DND-41 (cell line): ENCODE data around the gene ACSL3.
"Not testable (repeated sequence)": the region's sequence is repeated elsewhere in the genome, so short reads cannot be mapped to it uniquely, and the experiment has no call there.

ENCODE experiments used
- ATAC-seq: fragments of 200-7000 bp; cut with Tn5 transposase; 3 replicates; pipeline ENCODE4 v1.9.1; 2021; ENCODE audit warnings: low read depth; ENCODE audit not compliant: insufficient read depth
- DNase-seq: peaks from one replicate; pipeline ENCODE4 v3.0.0-alpha.2; 2020
- H2AFZ ChIP-seq: 2 replicates; pipeline ENCODE4 v1.6.0; 2012; ENCODE audit warnings: low read depth, low read length
- H3K27ac ChIP-seq: 2 replicates; pipeline ENCODE4 v1.5.1; 2012; ENCODE audit warnings: low read length, inconsistent platforms
- H3K27me3 ChIP-seq: fragments of 200-600 bp; sonication (generic); 2 replicates; pipeline ENCODE4 v1.6.0; 2012; ENCODE audit warnings: low read length, mild to moderate bottlenecking, inconsistent platforms; ENCODE audit not compliant: insufficient read depth, poor library complexity
- H3K36me3 ChIP-seq: 2 replicates; pipeline ENCODE4 v1.5.1; 2012; ENCODE audit warnings: low read length, inconsistent platforms; ENCODE audit not compliant: insufficient read depth
- H3K4me1 ChIP-seq: 2 replicates; pipeline ENCODE4 v1.5.1; 2012; ENCODE audit warnings: mild to moderate bottlenecking, low read length; ENCODE audit not compliant: insufficient read depth
- H3K4me2 ChIP-seq: 2 replicates; pipeline ENCODE4 v1.6.0; 2012; ENCODE audit warnings: mild to moderate bottlenecking, moderate library complexity, low read length, inconsistent platforms; ENCODE audit not compliant: insufficient read depth
- H3K4me3 ChIP-seq, 2 experiments: fragments of 200-600 bp in 1 of 2; shearing (Covaris generic) in 1 of 2; 2 replicates each; pipeline ENCODE4 v1.5.1; 2012 to 2016; ENCODE audit warnings: inconsistent platforms in 2 of 2, low read length in 2 of 2, mild to moderate bottlenecking in 2 of 2, low read depth in 1 of 2, moderate library complexity in 1 of 2
- H3K79me2 ChIP-seq: 2 replicates; pipeline ENCODE4 v1.6.0; 2012; ENCODE audit warnings: low read length, inconsistent platforms; ENCODE audit not compliant: insufficient read depth
- H3K9ac ChIP-seq: 2 replicates; pipeline ENCODE4 v1.6.0; 2012; ENCODE audit warnings: low read depth, mild to moderate bottlenecking, inconsistent platforms, low read length, moderate library complexity
- H3K9me3 ChIP-seq: 2 replicates; pipeline ENCODE4 v1.5.1; 2012; ENCODE audit warnings: low read length, moderate library complexity, mild to moderate bottlenecking, inconsistent platforms; ENCODE audit not compliant: insufficient read depth, severe bottlenecking
- H4K20me1 ChIP-seq: 2 replicates; pipeline ENCODE4 v1.6.0; 2012; ENCODE audit warnings: low read length; ENCODE audit not compliant: insufficient read depth
- CTCF ChIP-seq: IDR thresholded peaks from 2 replicates; pipeline ENCODE4 v1.5.1; 2012; ENCODE audit warnings: borderline replicate concordance, low read length, moderate library complexity, mild to moderate bottlenecking; ENCODE audit not compliant: poor library complexity, severe bottlenecking; ENCODE audit errors: extremely low read depth
- EZH2 ChIP-seq: IDR thresholded peaks from 3 replicates; pipeline ENCODE4 v1.6.1; 2012; ENCODE audit warnings: borderline replicate concordance, low read depth, mild to moderate bottlenecking, moderate library complexity, low read length, inconsistent platforms; ENCODE audit not compliant: severe bottlenecking

Gene ACSL3

GRCh38 chr2:222915092-222915957 lies 54.5 kb downstream of the ACSL3 start:
- Histone ChIP-seq H3K9ac (no peak overlapping the region), H3K36me3 (peaks cover 52% of the 10 kb centered on the region), H3K9me3 (no peaks in the 10 kb centered on the region), H2AFZ (no peak overlapping the region), H3K79me2 (peaks cover 55% of the 10 kb centered on the region), H3K4me3 (no peak overlapping the region), H3K27ac (no peak overlapping the region), H3K4me1 (no peaks in the 10 kb centered on the region), H3K4me2 (no peak overlapping the region), H3K27me3 (no peaks in the 10 kb centered on the region), H4K20me1 (peaks cover 13% of the 10 kb centered on the region; the same call in 1 of the 2 replicates)
- DNase-seq (no peak), ATAC-seq (no peak)
- TF ChIP-seq EZH2: no peak
- TF ChIP-seq CTCF: peak; percentile 62

- no peak for ATAC-seq
- TF ChIP-seq EZH2: no peak
- peak; percentile 33 for TF ChIP-seq CTCF
- H4K20me1 ChIP-seq: peaks cover 13% of the 10 kb centered on the region; the same call in 1 of the 2 replicates
- H3K4me3 ChIP-seq: no peak overlapping the region
- peaks cover 55% of the 10 kb centered on the region for H3K36me3 ChIP-seq
- no peaks in the 10 kb centered on the region for H3K4me1 ChIP-seq
- H3K9ac ChIP-seq: no peak overlapping the region
- no peaks in the 10 kb centered on the region for H3K27me3 ChIP-seq
- no peaks in the 10 kb centered on the region for H3K9me3 ChIP-seq
- DNase-seq: no peak
- no peak overlapping the region for H2AFZ ChIP-seq
- no peak overlapping the region for H3K4me2 ChIP-seq
- H3K27ac ChIP-seq: no peak overlapping the region
- peaks cover 44% of the 10 kb centered on the region for H3K79me2 ChIP-seq
Measured at GRCh38 chr2:222916229-222917197, 55.7 kb downstream of the ACSL3 start.

GRCh38 chr2:222917212-222917611 lies 56.4 kb downstream of the ACSL3 start:
- H3K79me2 ChIP-seq: peaks cover 37% of the 10 kb centered on the region
- H2AFZ ChIP-seq, H3K27ac ChIP-seq, H3K4me1 ChIP-seq, H3K9me3 ChIP-seq, H3K4me2 ChIP-seq, ATAC-seq, H3K27me3 ChIP-seq, H3K4me3 ChIP-seq, DNase-seq, H3K9ac ChIP-seq: not testable (repeated sequence)
- peaks cover 11% of the 10 kb centered on the region; the same call in 1 of the 2 replicates for H4K20me1 ChIP-seq
- H3K36me3 ChIP-seq: peaks cover 59% of the 10 kb centered on the region
